ENCODE data around the gene GPR171. TPM values are rescaled to one million over a fixed set of nuclear protein-coding genes. Genes with fewer than 3 reads are reported as not detected.

The GPR171 gene
- total RNA-seq, 1 experiment from 2014 or later, result not detected

GRCh38 chr3:151159806-151160205, 43.2 kb downstream of the GPR171 start:
- ATAC-seq (no peak), DNase-seq (no peak)
- H3K27me3 ChIP-seq (ENCODE audit: low read length), result no peaks in the 10 kb centered on the region
- H3K27ac ChIP-seq (ENCODE audit: low read length), result no peak overlapping the region
- no peaks in the 10 kb centered on the region for H4K20me1 ChIP-seq (ENCODE audit: low read length)
- H3K9me3 ChIP-seq (ENCODE audit: low read length), result no peaks in the 10 kb centered on the region
- no peak for TF ChIP-seq EZH2 (IDR thresholded peaks at IDR 0.05; ENCODE audit: low read length, unreplicated experiment)
- no peak for TF ChIP-seq CTCF (conservative IDR thresholded peaks at IDR 0.05; ENCODE audit: low read depth, low read length)
- no peak for TF ChIP-seq EZH2phosphoT487 (IDR thresholded peaks at IDR 0.05; ENCODE audit: borderline replicate concordance, low read length)
- H2AFZ ChIP-seq (ENCODE audit: low read length), result no peak overlapping the region
- no peak overlapping the region for H3K4me3 ChIP-seq (ENCODE audit: low read length)
- ChIA-PET POLR2A (ENCODE audit: unreplicated experiment) (no interaction called here), CTCF (no interaction called here)
- no peaks in the 10 kb centered on the region for H3F3A ChIP-seq (ENCODE audit: low read length, unreplicated experiment)
- no peaks in the 10 kb centered on the region for H3K9me2 ChIP-seq (replicated peaks; ENCODE audit: low read length)
- no TSS peak for BruUV-seq (replicated peaks)
- intact Hi-C loops (cut with micrococcal nuclease), result loop anchor here (10.0 kb wide), 1 partner anchor 265 kb away; no protein-coding TSS in a partner anchor
- no peak overlapping the region for H3K4me2 ChIP-seq (ENCODE audit: low read length)
- no peaks in the 10 kb centered on the region for H3K79me2 ChIP-seq (ENCODE audit: low read length)
- H3K36me3 ChIP-seq (ENCODE audit: low read depth, low read length), result no peaks in the 10 kb centered on the region
- H3K9ac ChIP-seq (ENCODE audit: low read length), result no peak overlapping the region
- H3K4me1 ChIP-seq (ENCODE audit: insufficient read depth, low read length), result no peaks in the 10 kb centered on the region

GRCh38 chr3:151156618-151157216, 46.3 kb downstream of the GPR171 start:
- POLR2A ChIA-PET (ENCODE audit: unreplicated experiment), result no interaction called here
- H3K79me2 ChIP-seq (ENCODE audit: low read length), result no peaks in the 10 kb centered on the region
- H3K9me2 ChIP-seq (replicated peaks; ENCODE audit: low read length), result no peaks in the 10 kb centered on the region
- no peaks in the 10 kb centered on the region for H3K9me3 ChIP-seq (ENCODE audit: low read length)
- H3K36me3 ChIP-seq (ENCODE audit: low read depth, low read length), result no peaks in the 10 kb centered on the region
- H4K20me1 ChIP-seq (ENCODE audit: low read length), result no peaks in the 10 kb centered on the region
- H3K4me1 ChIP-seq (ENCODE audit: insufficient read depth, low read length), result no peaks in the 10 kb centered on the region
- H3K27ac ChIP-seq (ENCODE audit: low read length), result no peak overlapping the region
- BruUV-seq (replicated peaks), result no TSS peak
- TF ChIP-seq CTCF (conservative IDR thresholded peaks at IDR 0.05; ENCODE audit: low read depth, low read length) (peak; percentile 77), EZH2 (IDR thresholded peaks at IDR 0.05; ENCODE audit: low read length, unreplicated experiment) (no peak), EZH2phosphoT487 (IDR thresholded peaks at IDR 0.05; ENCODE audit: borderline replicate concordance, low read length) (no peak)
- intact Hi-C loops (cut with micrococcal nuclease), result no loop called here
- H3F3A ChIP-seq (ENCODE audit: low read length, unreplicated experiment), result no peaks in the 10 kb centered on the region
- DNase-seq (peak; percentile 88), ATAC-seq (peak; percentile 94)
- H3K9ac ChIP-seq (ENCODE audit: low read length), result no peak overlapping the region
- no peaks in the 10 kb centered on the region for H3K27me3 ChIP-seq (ENCODE audit: low read length)
- no peak overlapping the region for H2AFZ ChIP-seq (ENCODE audit: low read length)
- H3K4me2 ChIP-seq (ENCODE audit: low read length), result no peak overlapping the region
- no peak overlapping the region for H3K4me3 ChIP-seq (ENCODE audit: low read length)
- CTCF ChIA-PET, result interaction anchor here (0.5 kb wide), 1 partner anchor 9 kb away, joined by 3 read pairs; no protein-coding TSS in a partner anchor

GRCh38 chr3:151155409-151156128, 47.4 kb downstream of the GPR171 start:
- Histone ChIP-seq H2AFZ (ENCODE audit: low read length) (no peak overlapping the region), H3K27ac (ENCODE audit: low read length) (no peak overlapping the region), H3K9me2 (replicated peaks; ENCODE audit: low read length) (no peaks in the 10 kb centered on the region), H3K79me2 (ENCODE audit: low read length) (no peaks in the 10 kb centered on the region), H3K4me1 (ENCODE audit: insufficient read depth, low read length) (no peaks in the 10 kb centered on the region), H3K36me3 (ENCODE audit: low read depth, low read length) (no peaks in the 10 kb centered on the region), H3F3A (ENCODE audit: low read length, unreplicated experiment) (no peaks in the 10 kb centered on the region), H3K4me2 (ENCODE audit: low read length) (no peak overlapping the region), H3K9me3 (ENCODE audit: low read length) (no peaks in the 10 kb centered on the region), H3K27me3 (ENCODE audit: low read length) (no peaks in the 10 kb centered on the region), H4K20me1 (ENCODE audit: low read length) (no peaks in the 10 kb centered on the region), H3K4me3 (ENCODE audit: low read length) (no peak overlapping the region), H3K9ac (ENCODE audit: low read length) (no peak overlapping the region)
- BruUV-seq (replicated peaks), result no TSS peak
- intact Hi-C loops (cut with micrococcal nuclease), result no loop called here
- ATAC-seq, result no peak
- ChIA-PET CTCF (interaction anchor here (0.6 kb wide), 1 partner anchor 1369 kb away, joined by 3 read pairs; no protein-coding TSS in a partner anchor), POLR2A (ENCODE audit: unreplicated experiment) (no interaction called here)
- no peak for DNase-seq
- TF ChIP-seq CTCF (conservative IDR thresholded peaks at IDR 0.05; ENCODE audit: low read depth, low read length) (no peak), EZH2 (IDR thresholded peaks at IDR 0.05; ENCODE audit: low read length, unreplicated experiment) (no peak), EZH2phosphoT487 (IDR thresholded peaks at IDR 0.05; ENCODE audit: borderline replicate concordance, low read length) (no peak)
